ENCODE results near the gene RPP30.

DNA sequence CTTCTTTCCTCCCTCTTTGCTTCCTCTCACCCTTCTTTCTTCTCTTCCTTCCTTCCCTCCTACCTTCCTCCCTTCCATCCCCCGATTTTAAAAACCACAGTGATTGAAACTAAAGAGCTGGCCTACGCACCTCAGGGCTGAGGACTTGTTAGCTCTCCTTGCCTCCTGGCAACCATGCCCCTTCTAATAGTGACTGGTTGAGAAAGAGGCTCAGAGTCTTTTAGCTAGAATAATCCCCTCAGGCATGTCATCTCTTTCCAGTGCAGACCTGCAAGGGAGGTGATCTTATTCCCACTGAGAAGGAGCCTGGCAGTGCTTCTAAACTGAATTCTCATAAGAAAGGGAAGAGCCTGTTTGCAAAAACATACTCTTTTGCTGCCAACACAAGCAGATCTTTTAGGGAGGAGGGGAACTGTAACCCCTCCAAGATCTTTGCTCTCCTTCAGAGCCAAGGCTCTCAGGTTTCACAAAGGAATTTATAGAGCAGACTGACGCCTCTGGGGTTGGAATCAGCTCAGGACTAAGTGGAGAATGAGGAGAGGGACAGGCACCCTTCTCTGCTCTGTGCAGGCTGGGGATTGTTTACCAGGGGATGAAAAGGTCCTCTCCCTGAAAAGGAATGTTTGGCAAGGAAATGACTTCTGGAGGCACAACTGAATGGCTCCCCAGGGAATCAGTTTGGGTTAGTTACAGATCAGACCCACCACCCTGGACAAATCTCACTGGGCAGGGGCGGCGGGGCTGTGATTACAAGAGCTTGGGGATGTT is 58.5 kb downstream of the RPP30 start:
- TF ChIP-seq POLR2A (IDR thresholded peaks at IDR 0.05; ENCODE audit: low read depth, low read length) (no peak), POU2F2 (IDR thresholded peaks at IDR 0.05; ENCODE audit: low read depth, low read length) (no peak), POLR2AphosphoS5 (IDR thresholded peaks at IDR 0.05; ENCODE audit: low read depth, low read length) (no peak), TAF1 (IDR thresholded peaks at IDR 0.05; ENCODE audit: low read depth, low read length) (no peak), SPI1 (IDR thresholded peaks at IDR 0.05; ENCODE audit: low read depth, low read length) (no peak), PAX5 (IDR thresholded peaks at IDR 0.05; ENCODE audit: insufficient read depth, low read length, severe bottlenecking) (no peak)
